H9 (cell line): ENCODE results near the gene SLC9A9. TPM values are rescaled to one million over a fixed set of nuclear protein-coding genes. Genes with fewer than 3 reads are reported as not detected.

ENCODE experiments used
- DNase-seq: peaks from one replicate; pipeline ENCODE4 v3.0.0-alpha.2; 2017
- H2AFZ ChIP-seq: one replicate; pipeline ENCODE4 v1.6.1; 2013; ENCODE audit warnings: mild to moderate bottlenecking, low read length, control low read depth, moderate library complexity
- H2AK5ac ChIP-seq: 2 replicates; pipeline ENCODE4 v1.6.1; 2013; ENCODE audit warnings: low read length, control low read depth, mixed read lengths; ENCODE audit not compliant: insufficient read length
- H2BK120ac ChIP-seq: one replicate; pipeline ENCODE4 v1.6.1; 2013; ENCODE audit warnings: low read depth, mild to moderate bottlenecking, low read length, control low read depth, inconsistent platforms; ENCODE audit not compliant: poor library complexity, severe bottlenecking
- H2BK12ac ChIP-seq: 2 replicates; pipeline ENCODE4 v1.6.1; 2013; ENCODE audit warnings: low read length, control low read depth, mixed read lengths, low read depth; ENCODE audit not compliant: insufficient read length
- H2BK15ac ChIP-seq: 2 replicates; pipeline ENCODE4 v1.6.1; 2013; ENCODE audit warnings: low read depth, low read length, control low read depth
- H2BK20ac ChIP-seq: one replicate; pipeline ENCODE4 v1.6.1; 2013; ENCODE audit warnings: low read depth, mild to moderate bottlenecking, low read length, control low read depth, inconsistent platforms; ENCODE audit not compliant: poor library complexity, severe bottlenecking
- H2BK5ac ChIP-seq: 2 replicates; pipeline ENCODE4 v1.6.1; 2013; ENCODE audit warnings: low read length, control low read depth, mixed read lengths; ENCODE audit not compliant: insufficient read length
- H3K14ac ChIP-seq: 2 replicates; pipeline ENCODE4 v1.6.1; 2013; ENCODE audit warnings: low read length, control low read depth; ENCODE audit not compliant: insufficient read depth
- H3K18ac ChIP-seq: 2 replicates; pipeline ENCODE4 v1.6.1; 2013; ENCODE audit warnings: low read depth, mild to moderate bottlenecking, mixed read lengths, low read length, control low read depth; ENCODE audit not compliant: insufficient read length
- H3K23ac ChIP-seq: 2 replicates; pipeline ENCODE4 v1.6.1; 2013; ENCODE audit warnings: low read length, control low read depth, mixed read lengths, low read depth; ENCODE audit not compliant: insufficient read length
- H3K23me2 ChIP-seq: 2 replicates; pipeline ENCODE4 v1.6.1; 2013; ENCODE audit warnings: low read depth, mild to moderate bottlenecking, mixed read lengths, low read length, control low read depth; ENCODE audit not compliant: insufficient read length, poor library complexity, severe bottlenecking
- H3K27ac ChIP-seq: 2 replicates; pipeline ENCODE4 v1.5.1; 2013; ENCODE audit warnings: low read length, control low read depth, mixed read lengths, low read depth; ENCODE audit not compliant: insufficient read length
- H3K27me3 ChIP-seq: 2 replicates; pipeline ENCODE4 v1.6.1; 2013; ENCODE audit warnings: low read length, control low read depth, inconsistent platforms; ENCODE audit not compliant: insufficient read depth
- H3K4ac ChIP-seq: 2 replicates; pipeline ENCODE4 v1.6.1; 2013; ENCODE audit warnings: low read depth, mild to moderate bottlenecking, control low read depth, inconsistent platforms, low read length, moderate library complexity
- H3K4me1 ChIP-seq: 2 replicates; pipeline ENCODE4 v1.6.1; 2013; ENCODE audit warnings: low read length, control low read depth, inconsistent platforms; ENCODE audit not compliant: insufficient read depth
- H3K4me2 ChIP-seq: 2 replicates; pipeline ENCODE4 v1.6.1; 2013; ENCODE audit warnings: low read length, control low read depth, mixed read lengths; ENCODE audit not compliant: insufficient read length, insufficient read depth
- H3K56ac ChIP-seq: 2 replicates; pipeline ENCODE4 v1.6.1; 2013; ENCODE audit warnings: low read depth, mild to moderate bottlenecking, mixed read lengths, low read length, control low read depth; ENCODE audit not compliant: insufficient read length
- H3K79me1 ChIP-seq: 2 replicates; pipeline ENCODE4 v1.6.1; 2013; ENCODE audit warnings: low read depth, mild to moderate bottlenecking, moderate library complexity, low read length, control low read depth, inconsistent platforms; ENCODE audit not compliant: insufficient read depth, poor library complexity, severe bottlenecking
- H3K79me2 ChIP-seq: 2 replicates; pipeline ENCODE4 v1.6.1; 2013; ENCODE audit warnings: low read length, control low read depth, inconsistent platforms; ENCODE audit not compliant: insufficient read depth
- H3K9ac ChIP-seq: 2 replicates; pipeline ENCODE4 v1.6.1; 2013; ENCODE audit warnings: low read length, control low read depth, mixed read lengths; ENCODE audit not compliant: insufficient read length; ENCODE audit errors: extremely low read depth
- H3K9me3 ChIP-seq: one replicate; pipeline ENCODE4 v1.6.1; 2013; ENCODE audit warnings: low read depth, low read length, inconsistent platforms; ENCODE audit not compliant: control insufficient read depth
- H3T11ph ChIP-seq: one replicate; pipeline ENCODE4 v1.6.1; 2013; ENCODE audit warnings: mild to moderate bottlenecking, low read length, control low read depth, inconsistent platforms
- H4K20me1 ChIP-seq: one replicate; pipeline ENCODE4 v1.6.1; 2013; ENCODE audit not compliant: control insufficient read depth, insufficient read length, insufficient read depth
- H4K5ac ChIP-seq: 2 replicates; pipeline ENCODE4 v1.6.1; 2013; ENCODE audit warnings: low read depth, mild to moderate bottlenecking, mixed read lengths, low read length, control low read depth; ENCODE audit not compliant: insufficient read length
- H4K8ac ChIP-seq: replicated peaks from 2 replicates; pipeline ENCODE4 v1.6.1; 2013; ENCODE audit warnings: low read length, control low read depth, mixed read lengths, low read depth; ENCODE audit not compliant: insufficient read length
- H4K91ac ChIP-seq: 2 replicates; pipeline ENCODE4 v1.6.1; 2013; ENCODE audit warnings: low read depth, mild to moderate bottlenecking, moderate library complexity, mixed read lengths, low read length, control low read depth; ENCODE audit not compliant: insufficient read length
- H3K27ac Mint-ChIP-seq, 3 experiments: 2 replicates in 2 of 3; 3 replicates in 1 of 3; pipeline ENCODE4 v1.8.0; 2020 to 2021; ENCODE audit warnings: mixed read lengths in 3 of 3, mild to moderate bottlenecking in 1 of 3, moderate library complexity in 1 of 3
- H3K27me3 Mint-ChIP-seq: 2 replicates; pipeline ENCODE4 v1.8.0; 2021; ENCODE audit warnings: low read depth, mild to moderate bottlenecking, moderate library complexity, mixed read lengths
- H3K36me3 Mint-ChIP-seq, 3 experiments: 2 replicates in 2 of 3; 3 replicates in 1 of 3; pipeline ENCODE4 v1.8.0; 2020 to 2021; ENCODE audit warnings: low read depth in 3 of 3, mixed read lengths in 3 of 3; ENCODE audit not compliant: insufficient read depth in 1 of 3
- H3K4me1 Mint-ChIP-seq, 2 experiments: 2 replicates each; pipeline ENCODE4 v1.8.0; 2020; ENCODE audit warnings: mixed read lengths in 2 of 2
- H3K4me3 Mint-ChIP-seq, 2 experiments: 2 replicates in 1 of 2; 3 replicates in 1 of 2; pipeline ENCODE4 v1.8.0; 2020 to 2021; ENCODE audit warnings: mild to moderate bottlenecking in 2 of 2, mixed read lengths in 2 of 2, moderate library complexity in 1 of 2
- H3K9me3 Mint-ChIP-seq, 2 experiments: 2 replicates in 1 of 2; 3 replicates in 1 of 2; pipeline ENCODE4 v1.8.0; 2020; ENCODE audit warnings: mild to moderate bottlenecking in 2 of 2, mixed read lengths in 2 of 2, moderate library complexity in 1 of 2
- WGBS: extraction: QIAGEN DNeasy Blood & Tissue Kit; methylation state at CpG from one replicate; pipeline ENCODE4 v1.1.7; 2013; ENCODE audit warnings: missing lambda C conversion rate, low lambda C conversion rate, mixed read lengths; ENCODE audit not compliant: insufficient read length; ENCODE audit errors: extremely low coverage; 5-methylcytosine and 5-hydroxymethylcytosine counted together
- total RNA-seq: library from RNA; stranded (reverse); gene quantifications from 2 replicates; pipeline ENCODE4 v1.2.1, GENCODE V29; 2021
- TF ChIP-seq, protein P1 (sequence below): fragments of 200-600 bp; sonication (generic); conservative IDR thresholded peaks from 3 replicates; pipeline ENCODE4 v1.8.0; 2021; ENCODE audit warnings: antibody characterized with exemption, mild to moderate bottlenecking

The SLC9A9 gene
- total RNA-seq, 1 experiment from 2014 or later: 0.35 TPM

- Histone ChIP-seq H2BK20ac (no peak overlapping the region), H2AK5ac (no peak overlapping the region), H3K9me3 (no peaks in the 10 kb centered on the region), H3K27me3 (no peaks in the 10 kb centered on the region), H3K79me2 (no peaks in the 10 kb centered on the region), H2BK12ac (no peak overlapping the region), H2BK15ac (no peak overlapping the region), H3K27ac (no peak overlapping the region), H4K20me1 (no peaks in the 10 kb centered on the region), H3T11ph (no peak overlapping the region), H3K4ac (no peak overlapping the region), H3K79me1 (no peaks in the 10 kb centered on the region), H3K56ac (no peak overlapping the region), H2BK120ac (no peak overlapping the region), H3K18ac (no peak overlapping the region), H3K4me1 (no peaks in the 10 kb centered on the region), H3K9ac (no peak overlapping the region), H2BK5ac (no peak overlapping the region), H4K5ac (no peak overlapping the region), H3K23me2 (no peaks in the 10 kb centered on the region), H3K4me2 (no peak overlapping the region), H3K23ac (no peak overlapping the region), H3K14ac (no peak overlapping the region), H2AFZ (no peak overlapping the region), H4K8ac (no peak overlapping the region), H4K91ac (no peak overlapping the region)
- Mint-ChIP-seq H3K9me3 (peaks cover 0 to 6% of the 10 kb centered on the region in 2 experiments; a peak in 4 of 5 replicates), H3K36me3 (no peaks in the 10 kb centered on the region; a peak in 1 of 7 replicates), H3K4me1 (no peaks in the 10 kb centered on the region), H3K27me3 (no peaks in the 10 kb centered on the region), H3K27ac (no peak overlapping the region), H3K4me3 (no peak overlapping the region)
- no CpG with 5 or more reads among the region's 4 CpGs for WGBS
- TF ChIP-seq, protein P1, sequence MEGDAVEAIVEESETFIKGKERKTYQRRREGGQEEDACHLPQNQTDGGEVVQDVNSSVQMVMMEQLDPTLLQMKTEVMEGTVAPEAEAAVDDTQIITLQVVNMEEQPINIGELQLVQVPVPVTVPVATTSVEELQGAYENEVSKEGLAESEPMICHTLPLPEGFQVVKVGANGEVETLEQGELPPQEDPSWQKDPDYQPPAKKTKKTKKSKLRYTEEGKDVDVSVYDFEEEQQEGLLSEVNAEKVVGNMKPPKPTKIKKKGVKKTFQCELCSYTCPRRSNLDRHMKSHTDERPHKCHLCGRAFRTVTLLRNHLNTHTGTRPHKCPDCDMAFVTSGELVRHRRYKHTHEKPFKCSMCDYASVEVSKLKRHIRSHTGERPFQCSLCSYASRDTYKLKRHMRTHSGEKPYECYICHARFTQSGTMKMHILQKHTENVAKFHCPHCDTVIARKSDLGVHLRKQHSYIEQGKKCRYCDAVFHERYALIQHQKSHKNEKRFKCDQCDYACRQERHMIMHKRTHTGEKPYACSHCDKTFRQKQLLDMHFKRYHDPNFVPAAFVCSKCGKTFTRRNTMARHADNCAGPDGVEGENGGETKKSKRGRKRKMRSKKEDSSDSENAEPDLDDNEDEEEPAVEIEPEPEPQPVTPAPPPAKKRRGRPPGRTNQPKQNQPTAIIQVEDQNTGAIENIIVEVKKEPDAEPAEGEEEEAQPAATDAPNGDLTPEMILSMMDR: no peak
- no peak for DNase-seq
These were observed 213.3 kb downstream of the SLC9A9 start for GRCh38 chr3:143634991-143635390.
